ENCODE measurements around the gene SLC35G6. TPM values are rescaled to one million over a fixed set of nuclear protein-coding genes. Genes with fewer than 3 reads are reported as not detected.

Gene SLC35G6
- total and polyA plus RNA-seq, 4 donors = not detected

DNA sequence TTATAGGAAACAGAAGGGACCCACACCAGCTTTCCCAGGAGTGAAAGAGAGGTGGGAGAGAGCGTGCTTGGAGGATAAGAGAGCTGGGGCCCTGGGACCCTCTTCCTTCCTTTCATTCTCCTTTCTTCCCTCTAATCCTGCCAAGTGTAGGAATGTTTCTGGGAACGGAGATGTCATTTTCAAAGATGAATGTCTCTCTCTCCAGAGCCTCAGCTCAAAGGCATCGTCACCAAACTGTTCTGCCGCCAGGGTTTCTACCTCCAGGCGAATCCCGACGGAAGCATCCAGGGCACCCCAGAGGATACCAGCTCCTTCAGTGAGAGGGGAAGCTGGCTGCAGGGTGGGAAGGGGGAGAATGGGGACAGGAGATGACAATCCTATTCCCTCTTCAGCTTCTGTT is 40.0 kb upstream of the SLC35G6 start:
- no peak for DNase-seq (ENCODE audit: low spot score)
- Histone ChIP-seq H3K36me3 (ENCODE audit: control insufficient read depth in 4 of 4, insufficient read depth in 3 of 4, low read depth in 1 of 4, low read length in 3 of 4) (no peaks in the 10 kb centered on the region), H3K9ac (ENCODE audit: low read depth in 1 of 2, low read length in 2 of 2) (no peak overlapping the region), H3K4me1 (ENCODE audit: control insufficient read depth in 4 of 4, insufficient read depth in 4 of 4, low read length in 3 of 4) (peaks cover 26 to 50% (median 37%) of the 10 kb centered on the region in 4 donors), H3K4me3 (ENCODE audit: low read depth in 1 of 3, low read length in 3 of 3) (no peak overlapping the region), H3K27ac (ENCODE audit: low read depth in 1 of 2, low read length in 2 of 2) (no peak overlapping the region), H3K27me3 (ENCODE audit: control insufficient read depth in 4 of 4, insufficient read depth in 4 of 4, low read length in 3 of 4) (peaks cover 0 to 3% (median 0%) of the 10 kb centered on the region in 4 donors), H3K9me3 (ENCODE audit: control insufficient read depth in 4 of 4, low read length in 3 of 4) (no peaks in the 10 kb centered on the region)
- 89% methylated on average over 7 of the region's 7 CpGs for WGBS
- TF ChIP-seq FOXA1 (IDR thresholded peaks at IDR 0.05) (no peak), YY1 (IDR thresholded peaks at IDR 0.05) (no peak), RXRA (IDR thresholded peaks at IDR 0.05) (no peak), EGR1 (IDR thresholded peaks at IDR 0.05; ENCODE audit: low read depth in 2 of 2) (no peak)

DNA sequence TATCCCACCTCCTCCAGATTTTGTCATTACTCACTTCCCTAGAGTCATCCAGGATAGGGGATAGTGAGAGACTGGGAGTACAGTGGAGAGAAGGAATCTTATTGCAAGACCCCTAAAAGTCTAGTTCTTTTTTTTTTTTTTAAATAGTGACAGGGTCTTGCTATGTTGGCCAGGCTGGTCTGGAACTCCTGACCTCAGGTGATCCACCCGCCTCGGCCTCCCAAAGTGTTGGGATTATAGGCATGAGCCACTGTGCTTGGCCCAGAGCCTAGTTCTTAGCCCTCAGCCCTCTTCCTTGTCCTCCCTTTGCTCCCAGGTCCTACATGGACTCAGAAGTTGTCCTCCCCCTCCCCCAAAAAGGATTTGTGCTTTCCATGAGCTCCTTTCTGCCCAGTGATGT is 39.1 kb upstream of the SLC35G6 start:
- H3K4me1 ChIP-seq (ENCODE audit: control insufficient read depth in 4 of 4, insufficient read depth in 4 of 4, low read length in 3 of 4) = peaks cover 24 to 43% (median 32%) of the 10 kb centered on the region in 4 donors
- H3K9ac ChIP-seq (ENCODE audit: low read depth in 1 of 2, low read length in 2 of 2) = no peak overlapping the region
- no peak overlapping the region for H3K4me3 ChIP-seq (ENCODE audit: low read depth in 1 of 3, low read length in 3 of 3)
- no peaks in the 10 kb centered on the region for H3K9me3 ChIP-seq (ENCODE audit: control insufficient read depth in 4 of 4, low read length in 3 of 4)
- H3K27me3 ChIP-seq (ENCODE audit: control insufficient read depth in 4 of 4, insufficient read depth in 4 of 4, low read length in 3 of 4) = peaks cover 0 to 3% (median 0%) of the 10 kb centered on the region in 4 donors
- H3K36me3 ChIP-seq (ENCODE audit: control insufficient read depth in 4 of 4, insufficient read depth in 3 of 4, low read depth in 1 of 4, low read length in 3 of 4) = no peaks in the 10 kb centered on the region
- TF ChIP-seq ZBTB33 (IDR thresholded peaks at IDR 0.05) = no peak
- TF ChIP-seq, protein P1, sequence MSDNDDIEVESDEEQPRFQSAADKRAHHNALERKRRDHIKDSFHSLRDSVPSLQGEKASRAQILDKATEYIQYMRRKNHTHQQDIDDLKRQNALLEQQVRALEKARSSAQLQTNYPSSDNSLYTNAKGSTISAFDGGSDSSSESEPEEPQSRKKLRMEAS (IDR thresholded peaks at IDR 0.05) = no peak
- TF ChIP-seq HNF4G (IDR thresholded peaks at IDR 0.05) = no peak
- no peak for TF ChIP-seq YY1 (IDR thresholded peaks at IDR 0.05)
- no peak for TF ChIP-seq SP1 (IDR thresholded peaks at IDR 0.05)
- TF ChIP-seq, protein P2, sequence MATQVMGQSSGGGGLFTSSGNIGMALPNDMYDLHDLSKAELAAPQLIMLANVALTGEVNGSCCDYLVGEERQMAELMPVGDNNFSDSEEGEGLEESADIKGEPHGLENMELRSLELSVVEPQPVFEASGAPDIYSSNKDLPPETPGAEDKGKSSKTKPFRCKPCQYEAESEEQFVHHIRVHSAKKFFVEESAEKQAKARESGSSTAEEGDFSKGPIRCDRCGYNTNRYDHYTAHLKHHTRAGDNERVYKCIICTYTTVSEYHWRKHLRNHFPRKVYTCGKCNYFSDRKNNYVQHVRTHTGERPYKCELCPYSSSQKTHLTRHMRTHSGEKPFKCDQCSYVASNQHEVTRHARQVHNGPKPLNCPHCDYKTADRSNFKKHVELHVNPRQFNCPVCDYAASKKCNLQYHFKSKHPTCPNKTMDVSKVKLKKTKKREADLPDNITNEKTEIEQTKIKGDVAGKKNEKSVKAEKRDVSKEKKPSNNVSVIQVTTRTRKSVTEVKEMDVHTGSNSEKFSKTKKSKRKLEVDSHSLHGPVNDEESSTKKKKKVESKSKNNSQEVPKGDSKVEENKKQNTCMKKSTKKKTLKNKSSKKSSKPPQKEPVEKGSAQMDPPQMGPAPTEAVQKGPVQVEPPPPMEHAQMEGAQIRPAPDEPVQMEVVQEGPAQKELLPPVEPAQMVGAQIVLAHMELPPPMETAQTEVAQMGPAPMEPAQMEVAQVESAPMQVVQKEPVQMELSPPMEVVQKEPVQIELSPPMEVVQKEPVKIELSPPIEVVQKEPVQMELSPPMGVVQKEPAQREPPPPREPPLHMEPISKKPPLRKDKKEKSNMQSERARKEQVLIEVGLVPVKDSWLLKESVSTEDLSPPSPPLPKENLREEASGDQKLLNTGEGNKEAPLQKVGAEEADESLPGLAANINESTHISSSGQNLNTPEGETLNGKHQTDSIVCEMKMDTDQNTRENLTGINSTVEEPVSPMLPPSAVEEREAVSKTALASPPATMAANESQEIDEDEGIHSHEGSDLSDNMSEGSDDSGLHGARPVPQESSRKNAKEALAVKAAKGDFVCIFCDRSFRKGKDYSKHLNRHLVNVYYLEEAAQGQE (IDR thresholded peaks at IDR 0.05) = no peak
- TF ChIP-seq EGR1 (IDR thresholded peaks at IDR 0.05; ENCODE audit: low read depth in 2 of 2) = no peak
- no peak for TF ChIP-seq ATF3 (IDR thresholded peaks at IDR 0.05)
- TF ChIP-seq RAD21 (IDR thresholded peaks at IDR 0.05) = no peak
- no peak for TF ChIP-seq FOXA1 (IDR thresholded peaks at IDR 0.05)
- TF ChIP-seq FOXA2 (IDR thresholded peaks at IDR 0.05) = no peak
- no peak for DNase-seq (ENCODE audit: low spot score)
- WGBS = 90% methylated on average over 2 of the region's 2 CpGs
- H3K27ac ChIP-seq (ENCODE audit: low read depth in 1 of 2, low read length in 2 of 2) = no peak overlapping the region

All from liver (tissue), 9 donors.